DND-41 (cell line): ENCODE results near the gene CDK15.

Experiments used
- ATAC-seq: fragments of 200-7000 bp; cut with Tn5 transposase; 3 replicates; pipeline ENCODE4 v1.9.1; 2021; ENCODE audit warnings: low read depth; ENCODE audit not compliant: insufficient read depth
- DNase-seq: peaks from one replicate; pipeline ENCODE4 v3.0.0-alpha.2; 2020
- H2AFZ ChIP-seq: 2 replicates; pipeline ENCODE4 v1.6.0; 2012; ENCODE audit warnings: low read depth, low read length
- H3K27ac ChIP-seq: 2 replicates; pipeline ENCODE4 v1.5.1; 2012; ENCODE audit warnings: low read length, inconsistent platforms
- H3K27me3 ChIP-seq: fragments of 200-600 bp; sonication (generic); 2 replicates; pipeline ENCODE4 v1.6.0; 2012; ENCODE audit warnings: low read length, mild to moderate bottlenecking, inconsistent platforms; ENCODE audit not compliant: insufficient read depth, poor library complexity
- H3K36me3 ChIP-seq: 2 replicates; pipeline ENCODE4 v1.5.1; 2012; ENCODE audit warnings: low read length, inconsistent platforms; ENCODE audit not compliant: insufficient read depth
- H3K4me1 ChIP-seq: 2 replicates; pipeline ENCODE4 v1.5.1; 2012; ENCODE audit warnings: mild to moderate bottlenecking, low read length; ENCODE audit not compliant: insufficient read depth
- H3K4me2 ChIP-seq: 2 replicates; pipeline ENCODE4 v1.6.0; 2012; ENCODE audit warnings: mild to moderate bottlenecking, moderate library complexity, low read length, inconsistent platforms; ENCODE audit not compliant: insufficient read depth
- H3K4me3 ChIP-seq, 2 experiments: fragments of 200-600 bp in 1 of 2; shearing (Covaris generic) in 1 of 2; 2 replicates each; pipeline ENCODE4 v1.5.1; 2012 to 2016; ENCODE audit warnings: inconsistent platforms in 2 of 2, low read length in 2 of 2, mild to moderate bottlenecking in 2 of 2, low read depth in 1 of 2, moderate library complexity in 1 of 2
- H3K79me2 ChIP-seq: 2 replicates; pipeline ENCODE4 v1.6.0; 2012; ENCODE audit warnings: low read length, inconsistent platforms; ENCODE audit not compliant: insufficient read depth
- H3K9ac ChIP-seq: 2 replicates; pipeline ENCODE4 v1.6.0; 2012; ENCODE audit warnings: low read depth, mild to moderate bottlenecking, inconsistent platforms, low read length, moderate library complexity
- H3K9me3 ChIP-seq: 2 replicates; pipeline ENCODE4 v1.5.1; 2012; ENCODE audit warnings: low read length, moderate library complexity, mild to moderate bottlenecking, inconsistent platforms; ENCODE audit not compliant: insufficient read depth, severe bottlenecking
- H4K20me1 ChIP-seq: 2 replicates; pipeline ENCODE4 v1.6.0; 2012; ENCODE audit warnings: low read length; ENCODE audit not compliant: insufficient read depth
- EZH2 ChIP-seq: IDR thresholded peaks from 3 replicates; pipeline ENCODE4 v1.6.1; 2012; ENCODE audit warnings: borderline replicate concordance, low read depth, mild to moderate bottlenecking, moderate library complexity, low read length, inconsistent platforms; ENCODE audit not compliant: severe bottlenecking
- TF ChIP-seq, protein P1 (sequence below): IDR thresholded peaks from 2 replicates; pipeline ENCODE4 v1.5.1; 2012; ENCODE audit warnings: borderline replicate concordance, low read length, moderate library complexity, mild to moderate bottlenecking; ENCODE audit not compliant: poor library complexity, severe bottlenecking; ENCODE audit errors: extremely low read depth

The CDK15 gene

DNA sequence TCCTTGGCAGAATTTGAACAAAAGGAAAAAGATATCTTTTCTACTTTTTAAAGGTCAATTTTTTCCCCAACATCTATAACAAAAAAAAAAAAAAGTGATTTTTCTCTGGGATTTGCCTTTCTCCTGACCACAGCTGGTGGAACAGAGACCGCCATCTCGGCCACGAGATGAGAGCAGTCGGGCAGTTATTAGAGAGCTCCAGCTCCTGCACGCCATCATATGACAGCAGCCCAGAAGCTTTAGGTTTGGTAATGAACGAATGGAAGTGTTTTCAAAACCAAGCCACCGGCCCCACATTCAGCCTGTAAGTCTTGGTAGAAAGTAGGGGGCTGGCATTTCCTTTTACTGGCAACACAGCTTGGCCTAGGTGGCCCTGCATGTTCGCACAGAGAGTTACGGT, 132.4 kb downstream of the CDK15 start:
- H4K20me1 ChIP-seq: no peaks in the 10 kb centered on the region
- no peak for ATAC-seq
- no peak for DNase-seq
- no peaks in the 10 kb centered on the region for H3K4me1 ChIP-seq
- no peak overlapping the region for H3K4me3 ChIP-seq
- no peak overlapping the region for H3K4me2 ChIP-seq
- H3K9me3 ChIP-seq: no peaks in the 10 kb centered on the region
- H3K36me3 ChIP-seq: no peaks in the 10 kb centered on the region
- H2AFZ ChIP-seq: no peak overlapping the region
- H3K9ac ChIP-seq: no peak overlapping the region
- H3K27ac ChIP-seq: no peak overlapping the region
- no peaks in the 10 kb centered on the region for H3K79me2 ChIP-seq
- TF ChIP-seq EZH2: no peak
- TF ChIP-seq, protein P1, sequence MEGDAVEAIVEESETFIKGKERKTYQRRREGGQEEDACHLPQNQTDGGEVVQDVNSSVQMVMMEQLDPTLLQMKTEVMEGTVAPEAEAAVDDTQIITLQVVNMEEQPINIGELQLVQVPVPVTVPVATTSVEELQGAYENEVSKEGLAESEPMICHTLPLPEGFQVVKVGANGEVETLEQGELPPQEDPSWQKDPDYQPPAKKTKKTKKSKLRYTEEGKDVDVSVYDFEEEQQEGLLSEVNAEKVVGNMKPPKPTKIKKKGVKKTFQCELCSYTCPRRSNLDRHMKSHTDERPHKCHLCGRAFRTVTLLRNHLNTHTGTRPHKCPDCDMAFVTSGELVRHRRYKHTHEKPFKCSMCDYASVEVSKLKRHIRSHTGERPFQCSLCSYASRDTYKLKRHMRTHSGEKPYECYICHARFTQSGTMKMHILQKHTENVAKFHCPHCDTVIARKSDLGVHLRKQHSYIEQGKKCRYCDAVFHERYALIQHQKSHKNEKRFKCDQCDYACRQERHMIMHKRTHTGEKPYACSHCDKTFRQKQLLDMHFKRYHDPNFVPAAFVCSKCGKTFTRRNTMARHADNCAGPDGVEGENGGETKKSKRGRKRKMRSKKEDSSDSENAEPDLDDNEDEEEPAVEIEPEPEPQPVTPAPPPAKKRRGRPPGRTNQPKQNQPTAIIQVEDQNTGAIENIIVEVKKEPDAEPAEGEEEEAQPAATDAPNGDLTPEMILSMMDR: no peak
- H3K27me3 ChIP-seq: peaks cover 14% of the 10 kb centered on the region

DNA sequence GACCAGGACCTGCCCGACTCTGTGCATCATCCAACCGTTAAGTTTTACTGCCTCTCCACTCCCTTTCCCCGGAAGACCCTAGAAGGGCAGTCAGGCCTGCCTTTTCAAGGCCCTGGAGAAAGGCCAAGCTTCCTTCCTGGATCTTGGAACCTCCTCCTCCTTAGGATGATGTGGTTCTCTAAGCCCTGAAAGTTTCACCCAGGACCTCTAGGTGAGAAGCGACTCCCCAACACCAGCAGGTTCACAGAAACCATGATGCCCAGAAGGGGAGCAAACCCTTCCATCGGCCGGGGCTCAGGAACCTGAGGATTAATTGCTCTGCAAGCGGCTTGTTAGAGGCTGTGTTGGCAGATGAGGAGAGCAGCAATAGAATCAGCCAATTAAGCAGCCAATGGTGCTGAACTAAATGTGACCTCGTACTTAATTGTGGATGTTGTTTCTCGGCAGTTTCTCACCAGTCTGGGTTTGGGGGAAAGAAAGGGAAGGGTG, 133.2 kb downstream of the CDK15 start:
- Histone ChIP-seq H3K4me3 (no peak overlapping the region), H3K9ac (no peak overlapping the region), H3K79me2 (no peaks in the 10 kb centered on the region), H3K4me1 (no peaks in the 10 kb centered on the region), H3K9me3 (no peaks in the 10 kb centered on the region), H3K36me3 (no peaks in the 10 kb centered on the region), H3K4me2 (no peak overlapping the region), H3K27me3 (peaks cover 14% of the 10 kb centered on the region), H3K27ac (no peak overlapping the region), H4K20me1 (no peaks in the 10 kb centered on the region), H2AFZ (no peak overlapping the region)
- DNase-seq (no peak), ATAC-seq (no peak)
- TF ChIP-seq, protein P1: no peak
- no peak for TF ChIP-seq EZH2

DNA sequence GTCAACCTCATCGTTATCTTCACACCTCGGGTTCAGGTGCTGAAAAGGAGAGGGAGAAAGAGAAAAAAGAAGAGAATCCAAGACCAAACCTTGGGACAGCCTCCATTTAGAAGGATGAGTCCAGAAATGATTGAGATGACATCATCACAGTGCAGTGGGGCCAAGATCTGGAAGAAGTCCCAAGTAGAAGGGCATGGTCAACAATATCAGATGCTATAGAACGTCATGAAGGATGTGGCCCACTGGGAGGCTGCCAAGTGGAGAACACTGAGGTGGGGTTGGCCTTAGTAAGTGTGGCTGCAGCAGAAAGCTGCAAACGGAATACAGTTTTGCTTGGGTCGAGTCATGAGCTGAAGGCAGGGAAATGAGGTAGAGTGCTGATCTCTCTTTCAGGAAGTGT, 136.2 kb downstream of the CDK15 start:
- Histone ChIP-seq H3K4me1 (no peaks in the 10 kb centered on the region), H3K9me3 (no peaks in the 10 kb centered on the region), H2AFZ (no peak overlapping the region), H3K27me3 (peaks cover 14% of the 10 kb centered on the region), H3K4me3 (no peak overlapping the region), H3K4me2 (no peak overlapping the region), H3K36me3 (no peaks in the 10 kb centered on the region), H3K9ac (no peak overlapping the region), H3K79me2 (no peaks in the 10 kb centered on the region), H3K27ac (no peak overlapping the region), H4K20me1 (no peaks in the 10 kb centered on the region)
- TF ChIP-seq EZH2: no peak
- TF ChIP-seq, protein P1: no peak
- DNase-seq: no peak
- ATAC-seq: no peak
